Measurements from ENCODE around the gene SEC14L2. TPM values are rescaled to one million over a fixed set of nuclear protein-coding genes. Genes with fewer than 3 reads are reported as not detected.

SEC14L2 gene
- total RNA-seq, 1 experiment from 2014 or later, result 8.2 TPM

DNA sequence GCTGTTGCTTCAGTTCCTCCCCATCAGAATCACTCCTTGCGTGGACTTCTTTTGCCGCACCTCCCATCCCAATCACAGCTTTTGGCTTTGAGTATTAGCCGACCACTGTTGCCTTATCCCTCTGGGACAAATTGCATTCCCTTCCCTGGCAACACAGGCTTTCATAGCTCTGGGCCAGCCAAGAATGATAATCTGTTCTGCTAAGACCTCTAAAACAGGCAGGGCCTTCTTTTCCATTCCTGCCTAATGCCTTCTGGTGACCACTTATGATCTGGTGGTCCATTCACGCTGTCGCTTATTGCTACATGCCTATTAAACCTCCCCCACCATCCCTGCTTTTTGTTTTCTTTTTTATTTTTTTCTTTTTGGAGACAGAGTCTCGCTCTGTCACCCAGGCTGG, 9.6 kb downstream of the SEC14L2 start:
- no peak overlapping the region for H3K14ac ChIP-seq (ENCODE audit: insufficient read depth, low read length)
- H2AK5ac ChIP-seq (ENCODE audit: insufficient read length, low read length), result no peak overlapping the region
- no peak overlapping the region for H2BK12ac ChIP-seq (ENCODE audit: insufficient read length, low read depth, low read length)
- no peak overlapping the region for H3T11ph ChIP-seq (ENCODE audit: low read length)
- no peaks in the 10 kb centered on the region; the same call in 1 of the 2 replicates for H3K4me1 ChIP-seq (ENCODE audit: insufficient read depth, low read length)
- no peak overlapping the region for H4K91ac ChIP-seq (ENCODE audit: insufficient read length, low read depth, low read length)
- no peak overlapping the region for H4K8ac ChIP-seq (replicated peaks; ENCODE audit: insufficient read length, low read depth, low read length)
- Mint-ChIP-seq H3K27ac (no peak overlapping the region), H3K4me1 (peaks cover 10 to 12% of the 10 kb centered on the region in 2 experiments), H3K9me3 (no peaks in the 10 kb centered on the region; a peak in 1 of 5 replicates), H3K4me3 (no peak overlapping the region), H3K36me3 (ENCODE audit: insufficient read depth in 1 of 3, low read depth in 3 of 3) (peaks cover 6 to 50% (median 16%) of the 10 kb centered on the region in 3 experiments; a peak in 6 of 7 replicates), H3K27me3 (ENCODE audit: low read depth) (no peaks in the 10 kb centered on the region)
- no peaks in the 10 kb centered on the region for H3K79me2 ChIP-seq (ENCODE audit: insufficient read depth, low read length)
- no peak for DNase-seq
- H3K18ac ChIP-seq (ENCODE audit: insufficient read length, low read depth, low read length), result no peak overlapping the region
- no peaks in the 10 kb centered on the region for H3K23me2 ChIP-seq (ENCODE audit: insufficient read length, low read depth, low read length, poor library complexity, severe bottlenecking)
- H2BK15ac ChIP-seq (ENCODE audit: low read depth, low read length), result no peak overlapping the region
- H4K20me1 ChIP-seq (ENCODE audit: control insufficient read depth, insufficient read depth, insufficient read length), result no peaks in the 10 kb centered on the region
- no peak overlapping the region for H3K23ac ChIP-seq (ENCODE audit: insufficient read length, low read depth, low read length)
- H3K27ac ChIP-seq (ENCODE audit: insufficient read length, low read depth, low read length), result no peak overlapping the region
- no peaks in the 10 kb centered on the region for H3K27me3 ChIP-seq (ENCODE audit: insufficient read depth, low read length)
- no peaks in the 10 kb centered on the region for H3K79me1 ChIP-seq (ENCODE audit: insufficient read depth, low read depth, low read length, poor library complexity, severe bottlenecking)
- H3K9ac ChIP-seq (ENCODE audit: extremely low read depth, insufficient read length, low read length), result no peak overlapping the region
- H3K4me2 ChIP-seq (ENCODE audit: insufficient read depth, insufficient read length, low read length), result no peak overlapping the region
- H2AFZ ChIP-seq (ENCODE audit: low read length), result no peak overlapping the region
- no CpG with 5 or more reads among the region's 6 CpGs for WGBS (ENCODE audit: extremely low coverage, insufficient read length, low lambda C conversion rate)
- TF ChIP-seq, protein P1, sequence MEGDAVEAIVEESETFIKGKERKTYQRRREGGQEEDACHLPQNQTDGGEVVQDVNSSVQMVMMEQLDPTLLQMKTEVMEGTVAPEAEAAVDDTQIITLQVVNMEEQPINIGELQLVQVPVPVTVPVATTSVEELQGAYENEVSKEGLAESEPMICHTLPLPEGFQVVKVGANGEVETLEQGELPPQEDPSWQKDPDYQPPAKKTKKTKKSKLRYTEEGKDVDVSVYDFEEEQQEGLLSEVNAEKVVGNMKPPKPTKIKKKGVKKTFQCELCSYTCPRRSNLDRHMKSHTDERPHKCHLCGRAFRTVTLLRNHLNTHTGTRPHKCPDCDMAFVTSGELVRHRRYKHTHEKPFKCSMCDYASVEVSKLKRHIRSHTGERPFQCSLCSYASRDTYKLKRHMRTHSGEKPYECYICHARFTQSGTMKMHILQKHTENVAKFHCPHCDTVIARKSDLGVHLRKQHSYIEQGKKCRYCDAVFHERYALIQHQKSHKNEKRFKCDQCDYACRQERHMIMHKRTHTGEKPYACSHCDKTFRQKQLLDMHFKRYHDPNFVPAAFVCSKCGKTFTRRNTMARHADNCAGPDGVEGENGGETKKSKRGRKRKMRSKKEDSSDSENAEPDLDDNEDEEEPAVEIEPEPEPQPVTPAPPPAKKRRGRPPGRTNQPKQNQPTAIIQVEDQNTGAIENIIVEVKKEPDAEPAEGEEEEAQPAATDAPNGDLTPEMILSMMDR (conservative IDR thresholded peaks at IDR 0.05), result no peak
- H3K4ac ChIP-seq (ENCODE audit: low read depth, low read length), result no peak overlapping the region
- H2BK120ac ChIP-seq (ENCODE audit: low read depth, low read length, poor library complexity, severe bottlenecking), result no peak overlapping the region
- no peak overlapping the region for H2BK20ac ChIP-seq (ENCODE audit: low read depth, low read length, poor library complexity, severe bottlenecking)
- H3K9me3 ChIP-seq (ENCODE audit: control insufficient read depth, low read depth, low read length), result no peaks in the 10 kb centered on the region
- no peak overlapping the region for H3K56ac ChIP-seq (ENCODE audit: insufficient read length, low read depth, low read length)
- H2BK5ac ChIP-seq (ENCODE audit: insufficient read length, low read length), result no peak overlapping the region
- H4K5ac ChIP-seq (ENCODE audit: insufficient read length, low read depth, low read length), result no peak overlapping the region
